ENCODE measurements around the gene PRMT5.

- TF ChIP-seq CTCF (IDR thresholded peaks at IDR 0.05) (no peak), POLR2A (IDR thresholded peaks at IDR 0.05) (no peak)
Measured at GRCh38 chr14:22922294-22922693, 6.9 kb downstream of the PRMT5 start.
